ENCODE results near the gene KBTBD2. TPM values are rescaled to one million over a fixed set of nuclear protein-coding genes. Genes with fewer than 3 reads are reported as not detected.
"Not testable (repeated sequence)": the region's sequence is repeated elsewhere in the genome, so short reads cannot be mapped to it uniquely, and the experiment has no call there.

Gene KBTBD2
- total and polyA plus RNA-seq, 2 donors (not counting 3 experiments of a cell fraction or from before 2014, with no cell fraction given) = 24.8 to 36.6 TPM

DNA sequence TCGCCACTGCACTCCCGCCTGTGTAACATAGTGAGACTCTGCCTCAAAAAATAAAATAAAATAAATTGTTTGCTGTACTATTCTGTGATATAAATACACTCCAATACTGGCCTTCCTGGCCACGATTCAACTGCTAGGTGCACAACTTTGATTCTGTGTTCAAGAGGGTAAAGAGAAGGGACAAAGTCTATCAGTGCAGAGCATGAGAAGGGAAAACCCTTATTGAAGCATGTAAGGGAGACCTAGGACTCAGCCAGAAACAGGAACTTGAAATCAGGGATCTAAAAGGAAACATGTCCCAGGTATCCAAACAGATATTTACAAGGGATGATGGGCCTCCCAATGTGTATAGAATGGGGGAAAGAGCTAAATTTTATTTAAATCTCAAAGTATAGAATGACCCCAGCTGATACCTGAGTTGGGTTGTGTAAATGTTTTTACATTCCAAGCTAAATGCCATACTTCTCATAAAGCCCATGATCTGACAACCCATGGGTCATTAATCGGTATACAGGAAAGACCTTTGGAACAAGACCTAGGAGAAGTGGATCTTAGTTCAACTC, 9.0 kb upstream of the KBTBD2 start:
- Histone ChIP-seq H3K9me1 (replicated peaks; ENCODE audit: control insufficient read depth, extremely low read depth, insufficient read depth, low read length) (no peaks in the 10 kb centered on the region), H3K4me1 (ENCODE audit: control insufficient read depth, extremely low read depth, insufficient read depth, low read length) (peaks cover 3% of the 10 kb centered on the region), H3K27ac (ENCODE audit: insufficient read depth, low read depth, low read length) (no peak overlapping the region), H3K4me2 (ENCODE audit: insufficient read depth, low read length) (no peak overlapping the region), H3K4me3 (replicated peaks in 1 of 3; ENCODE audit: insufficient read depth in 1 of 3, low read depth in 1 of 3, low read length in 3 of 3) (no peak overlapping the region), H3K9me3 (replicated peaks; ENCODE audit: control insufficient read depth, insufficient read depth, low read length) (no peaks in the 10 kb centered on the region), H3K27me3 (ENCODE audit: control insufficient read depth in 2 of 2, insufficient read depth in 2 of 2, low read length in 2 of 2) (no peaks in the 10 kb centered on the region), H3K36me3 (ENCODE audit: control insufficient read depth in 2 of 2, extremely low read depth in 1 of 2, insufficient read depth in 2 of 2, low read length in 2 of 2) (no peaks in the 10 kb centered on the region), H2AFZ (ENCODE audit: low read depth, low read length) (no peak overlapping the region), H4K20me1 (replicated peaks; ENCODE audit: control insufficient read depth, extremely low read depth, insufficient read depth, low read length) (no peaks in the 10 kb centered on the region), H3K79me2 (ENCODE audit: control insufficient read depth, insufficient read depth, low read length) (no peaks in the 10 kb centered on the region), H3K9ac (replicated peaks; ENCODE audit: extremely low read depth, insufficient read depth, low read length) (no peak overlapping the region)
- POLR2A ChIA-PET = interaction anchor here (0.6 kb wide), 1 partner anchor 29 kb away, joined by 4 read pairs; no protein-coding TSS in a partner anchor
- dilution Hi-C loops (cut with MboI; ENCODE audit: extremely low pct_ligation_motif_present, low sequenced_read_pairs) (no loop called here), intact Hi-C loops (cut with micrococcal nuclease) (no loop called here)
- no peak for FAIRE-seq
- CTCF ChIA-PET = interaction anchor here (1.8 to 2.8 kb wide), 2 partner anchors 43 to 54 kb away, joined by 5 to 11 read pairs; no protein-coding TSS in a partner anchor
- BruUV-seq (replicated peaks) = no TSS peak
- DNase-seq (ENCODE audit: low read depth, low spot score) = no peak
- TF ChIP-seq EZH2 (IDR thresholded peaks at IDR 0.05; ENCODE audit: borderline replicate concordance, low read depth, low read length, severe bottlenecking) (no peak), JUN (IDR thresholded peaks at IDR 0.05; ENCODE audit: borderline replicate concordance, insufficient read depth, insufficient read length, low read depth) (no peak), POLR2A (IDR thresholded peaks at IDR 0.05; ENCODE audit: low read depth, low read length) (no peak), POLR2AphosphoS5 (IDR thresholded peaks at IDR 0.05; ENCODE audit: insufficient read depth, low read depth, low read length) (no peak), GATA2 (IDR thresholded peaks at IDR 0.05; ENCODE audit: insufficient read depth, insufficient read length, low read depth, low read length) (no peak), MYC (IDR thresholded peaks at IDR 0.05; ENCODE audit: low read depth, low read length) (no peak), FOS (IDR thresholded peaks at IDR 0.05; ENCODE audit: borderline replicate concordance, insufficient read depth, low read length) (no peak)
- TF ChIP-seq, protein P1, sequence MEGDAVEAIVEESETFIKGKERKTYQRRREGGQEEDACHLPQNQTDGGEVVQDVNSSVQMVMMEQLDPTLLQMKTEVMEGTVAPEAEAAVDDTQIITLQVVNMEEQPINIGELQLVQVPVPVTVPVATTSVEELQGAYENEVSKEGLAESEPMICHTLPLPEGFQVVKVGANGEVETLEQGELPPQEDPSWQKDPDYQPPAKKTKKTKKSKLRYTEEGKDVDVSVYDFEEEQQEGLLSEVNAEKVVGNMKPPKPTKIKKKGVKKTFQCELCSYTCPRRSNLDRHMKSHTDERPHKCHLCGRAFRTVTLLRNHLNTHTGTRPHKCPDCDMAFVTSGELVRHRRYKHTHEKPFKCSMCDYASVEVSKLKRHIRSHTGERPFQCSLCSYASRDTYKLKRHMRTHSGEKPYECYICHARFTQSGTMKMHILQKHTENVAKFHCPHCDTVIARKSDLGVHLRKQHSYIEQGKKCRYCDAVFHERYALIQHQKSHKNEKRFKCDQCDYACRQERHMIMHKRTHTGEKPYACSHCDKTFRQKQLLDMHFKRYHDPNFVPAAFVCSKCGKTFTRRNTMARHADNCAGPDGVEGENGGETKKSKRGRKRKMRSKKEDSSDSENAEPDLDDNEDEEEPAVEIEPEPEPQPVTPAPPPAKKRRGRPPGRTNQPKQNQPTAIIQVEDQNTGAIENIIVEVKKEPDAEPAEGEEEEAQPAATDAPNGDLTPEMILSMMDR (IDR thresholded peaks at IDR 0.05; ENCODE audit: extremely low read depth in 1 of 2, insufficient read depth in 1 of 2, low read depth in 1 of 2, low read length in 2 of 2) = no peak
- TF ChIP-seq, protein P2, sequence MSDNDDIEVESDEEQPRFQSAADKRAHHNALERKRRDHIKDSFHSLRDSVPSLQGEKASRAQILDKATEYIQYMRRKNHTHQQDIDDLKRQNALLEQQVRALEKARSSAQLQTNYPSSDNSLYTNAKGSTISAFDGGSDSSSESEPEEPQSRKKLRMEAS (IDR thresholded peaks at IDR 0.05; ENCODE audit: insufficient read depth, insufficient read length) = no peak

DNA sequence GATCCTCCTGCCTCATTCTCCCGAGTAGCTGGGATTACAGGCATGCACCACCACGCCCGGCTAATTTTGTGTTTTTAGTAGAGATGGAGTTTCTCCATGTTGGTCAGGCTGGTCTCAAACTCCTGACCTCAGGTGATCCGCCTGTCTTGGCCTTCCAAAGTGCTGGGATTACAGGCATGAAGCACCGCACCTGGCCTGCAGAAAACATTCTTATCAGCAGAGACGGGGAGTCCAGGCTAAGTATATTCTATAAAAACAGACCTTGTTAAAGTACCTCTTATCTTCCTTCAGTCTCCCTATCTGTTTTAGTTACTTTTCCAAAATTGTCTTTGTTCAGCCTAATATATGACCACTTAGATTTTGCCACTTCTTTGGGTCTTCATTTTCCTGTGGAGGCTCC, 5.8 kb upstream of the KBTBD2 start:
- FAIRE-seq; H3K27me3 ChIP-seq (ENCODE audit: control insufficient read depth in 2 of 2, insufficient read depth in 2 of 2, low read length in 2 of 2); H3K79me2 ChIP-seq (ENCODE audit: control insufficient read depth, insufficient read depth, low read length); intact Hi-C loops (cut with micrococcal nuclease); H3K4me2 ChIP-seq (ENCODE audit: insufficient read depth, low read length); dilution Hi-C loops (cut with MboI; ENCODE audit: extremely low pct_ligation_motif_present, low sequenced_read_pairs); H3K27ac ChIP-seq (ENCODE audit: insufficient read depth, low read depth, low read length); CTCF ChIA-PET; H4K20me1 ChIP-seq (replicated peaks; ENCODE audit: control insufficient read depth, extremely low read depth, insufficient read depth, low read length); BruUV-seq (replicated peaks); POLR2A ChIA-PET; DNase-seq (ENCODE audit: low read depth, low spot score); H2AFZ ChIP-seq (ENCODE audit: low read depth, low read length); H3K9me3 ChIP-seq (replicated peaks; ENCODE audit: control insufficient read depth, insufficient read depth, low read length); H3K9ac ChIP-seq (replicated peaks; ENCODE audit: extremely low read depth, insufficient read depth, low read length); H3K9me1 ChIP-seq (replicated peaks; ENCODE audit: control insufficient read depth, extremely low read depth, insufficient read depth, low read length); H3K36me3 ChIP-seq (ENCODE audit: control insufficient read depth in 2 of 2, extremely low read depth in 1 of 2, insufficient read depth in 2 of 2, low read length in 2 of 2); H3K4me3 ChIP-seq (replicated peaks in 1 of 3; ENCODE audit: insufficient read depth in 1 of 3, low read depth in 1 of 3, low read length in 3 of 3): not testable (repeated sequence)
- H3K4me1 ChIP-seq (ENCODE audit: control insufficient read depth, extremely low read depth, insufficient read depth, low read length) = peaks cover 17% of the 10 kb centered on the region

Data from endothelial cell of umbilical vein (primary cell).